Stimulated activated CD4-positive, alpha-beta T cell treated with anti-CD3 and anti-CD28 coated beads, Interleukin-12 subunit alpha, Interleukin-12 subunit beta, amount 100 ng/mL, for 4 hours (primary cell): ENCODE measurements around the gene FKBP2.

Experiments
- DNase-seq: peaks from one replicate; pipeline ENCODE4 v3.0.0-alpha.2; 2020

The FKBP2 gene

GRCh38 chr11:64265176-64266160 lies 24.6 kb downstream of the FKBP2 start:
- DNase-seq: no peak

GRCh38 chr11:64266339-64266738 lies 25.4 kb downstream of the FKBP2 start:
- no peak for DNase-seq

- no peak for DNase-seq
These were observed 26.5 kb downstream of the FKBP2 start for GRCh38 chr11:64267207-64267945.

- DNase-seq: no peak
These were observed 27.4 kb downstream of the FKBP2 start for GRCh38 chr11:64268025-64268892.

- DNase-seq: peak; percentile 53
These were observed 28.1 kb downstream of the FKBP2 start for GRCh38 chr11:64268893-64269539.

GRCh38 chr11:64269540-64270220 lies 28.8 kb downstream of the FKBP2 start:
- DNase-seq: peak; percentile 97

- DNase-seq: no peak
These were observed 34.3 kb downstream of the FKBP2 start for GRCh38 chr11:64275031-64275800.

- no peak for DNase-seq
These were observed 34.9 kb downstream of the FKBP2 start for GRCh38 chr11:64275841-64276240.

- DNase-seq: no peak
These were observed 35.9 kb downstream of the FKBP2 start for GRCh38 chr11:64276653-64277431.

GRCh38 chr11:64278576-64279190 lies 37.8 kb downstream of the FKBP2 start:
- DNase-seq: no peak

GRCh38 chr11:64281957-64282770 lies 41.3 kb downstream of the FKBP2 start:
- DNase-seq: no peak

- no peak for DNase-seq
These were observed 42.2 kb downstream of the FKBP2 start for GRCh38 chr11:64283092-64283491.

GRCh38 chr11:64284048-64284961 lies 43.4 kb downstream of the FKBP2 start, which contains the start of gene BAD:
Gene BAD, minus strand, starts transcription at chr11:64284665. Its CDS starts 297 bp downstream, at chr11:64284368.
- peak; percentile 92 for DNase-seq

- DNase-seq: peak; percentile 89
These were observed 44.3 kb downstream of the FKBP2 start, which contains the start of gene GPR137 for GRCh38 chr11:64284962-64285884. Gene GPR137, plus strand, starts transcription at chr11:64285848. Its CDS starts 677 bp downstream, at chr11:64286525.

GRCh38 chr11:64285885-64286800 lies 45.2 kb downstream of the FKBP2 start:
- no peak for DNase-seq
